GM12872 (cell line): ENCODE results near the gene MTA2.

Experiments used
- TF ChIP-seq, protein P1 (sequence below): IDR thresholded peaks from 3 replicates; pipeline ENCODE4 v1.5.1; 2011; ENCODE audit warnings: low read depth, mild to moderate bottlenecking, low read length, moderate library complexity; ENCODE audit not compliant: insufficient read depth

The MTA2 gene

DNA sequence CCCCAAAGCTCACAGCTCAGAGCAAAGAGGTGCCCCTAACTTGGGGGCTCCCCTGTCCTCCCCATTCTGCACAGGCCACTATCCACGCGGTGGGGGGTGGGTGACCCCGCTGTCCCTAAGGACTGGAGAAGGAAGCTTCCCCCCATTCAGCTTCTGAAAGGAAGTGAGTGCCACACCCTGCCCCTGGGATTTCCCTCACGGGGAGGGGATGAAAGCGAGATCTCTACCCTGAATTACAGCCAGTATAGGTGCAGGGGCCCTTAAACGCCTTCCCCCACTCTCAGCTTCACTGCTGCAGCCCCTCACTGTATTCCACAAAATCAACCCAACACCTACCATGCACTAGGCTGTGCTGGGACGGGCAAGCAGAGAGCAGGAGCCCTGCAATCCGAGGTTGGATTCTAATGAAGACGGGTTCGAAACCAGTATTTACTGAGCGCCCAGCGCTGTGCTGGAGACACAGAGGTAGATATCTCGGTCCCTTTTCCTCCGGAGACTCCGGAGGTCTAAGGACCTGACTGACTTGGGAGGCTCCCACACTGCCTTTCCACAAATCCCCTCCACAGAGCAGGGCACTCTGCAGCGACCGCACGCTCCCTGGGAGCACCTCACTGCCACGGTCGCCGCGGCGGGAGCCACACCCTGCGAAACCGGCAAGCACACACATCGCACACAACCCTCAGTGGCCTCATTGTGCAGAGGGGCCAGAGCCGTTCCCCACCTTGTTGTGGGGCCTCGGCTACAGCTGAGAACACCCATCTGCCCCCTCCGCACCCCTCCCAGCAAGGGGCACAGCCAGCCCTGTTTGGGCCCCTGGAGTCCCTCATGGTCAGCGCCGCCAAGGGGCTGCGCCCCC is 56.9 kb downstream of the MTA2 start:
- TF ChIP-seq, protein P1, sequence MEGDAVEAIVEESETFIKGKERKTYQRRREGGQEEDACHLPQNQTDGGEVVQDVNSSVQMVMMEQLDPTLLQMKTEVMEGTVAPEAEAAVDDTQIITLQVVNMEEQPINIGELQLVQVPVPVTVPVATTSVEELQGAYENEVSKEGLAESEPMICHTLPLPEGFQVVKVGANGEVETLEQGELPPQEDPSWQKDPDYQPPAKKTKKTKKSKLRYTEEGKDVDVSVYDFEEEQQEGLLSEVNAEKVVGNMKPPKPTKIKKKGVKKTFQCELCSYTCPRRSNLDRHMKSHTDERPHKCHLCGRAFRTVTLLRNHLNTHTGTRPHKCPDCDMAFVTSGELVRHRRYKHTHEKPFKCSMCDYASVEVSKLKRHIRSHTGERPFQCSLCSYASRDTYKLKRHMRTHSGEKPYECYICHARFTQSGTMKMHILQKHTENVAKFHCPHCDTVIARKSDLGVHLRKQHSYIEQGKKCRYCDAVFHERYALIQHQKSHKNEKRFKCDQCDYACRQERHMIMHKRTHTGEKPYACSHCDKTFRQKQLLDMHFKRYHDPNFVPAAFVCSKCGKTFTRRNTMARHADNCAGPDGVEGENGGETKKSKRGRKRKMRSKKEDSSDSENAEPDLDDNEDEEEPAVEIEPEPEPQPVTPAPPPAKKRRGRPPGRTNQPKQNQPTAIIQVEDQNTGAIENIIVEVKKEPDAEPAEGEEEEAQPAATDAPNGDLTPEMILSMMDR, result no peak

DNA sequence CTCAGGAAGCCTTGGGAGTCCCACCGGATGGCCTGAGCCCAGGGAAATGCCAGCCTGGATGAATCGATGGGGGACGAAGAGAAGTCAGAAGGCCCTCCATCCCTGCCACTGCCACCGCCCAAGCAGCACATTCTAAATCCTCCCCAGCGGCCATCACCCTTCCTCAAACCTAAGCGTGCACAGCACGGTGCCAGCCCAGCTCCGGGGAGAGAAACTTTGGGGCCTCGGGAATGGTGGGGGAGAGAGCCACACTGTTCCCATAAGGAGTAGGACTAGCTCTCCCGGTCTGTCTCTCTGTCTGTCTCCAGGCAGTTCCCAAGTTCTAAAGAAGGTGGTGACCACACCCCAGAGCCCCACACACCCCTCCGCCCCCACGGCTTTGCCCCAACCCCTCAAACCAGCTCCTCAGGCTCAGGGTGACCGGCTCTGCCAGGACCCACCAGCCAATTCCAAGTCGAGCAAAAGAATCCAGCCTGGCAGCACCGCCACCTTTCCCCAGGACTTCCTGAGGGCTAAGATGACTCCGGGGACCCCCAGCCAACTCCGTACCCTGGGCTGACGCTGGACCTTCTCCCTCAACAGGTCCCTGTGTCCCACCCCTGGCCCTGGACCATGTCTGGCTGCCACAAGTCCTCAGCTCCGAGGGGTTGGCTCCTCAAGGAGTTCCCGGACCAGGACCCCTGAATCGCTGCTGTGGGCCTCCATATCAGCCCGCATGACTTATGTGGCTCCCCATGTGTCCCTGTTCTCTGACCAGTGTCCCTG is 57.8 kb downstream of the MTA2 start:
- TF ChIP-seq, protein P1, result no peak
